UCSD-AML1 (cell line): ENCODE data around the gene ZFYVE16.
"Not testable (repeated sequence)": the region's sequence is repeated elsewhere in the genome, so short reads cannot be mapped to it uniquely, and the experiment has no call there.

Experiments used
- DNase-seq: peaks from one replicate; lab custom pipeline; 2025; ENCODE audit not compliant: unreplicated experiment; lab: John Stamatoyannopoulos, UW

Gene ZFYVE16

DNA sequence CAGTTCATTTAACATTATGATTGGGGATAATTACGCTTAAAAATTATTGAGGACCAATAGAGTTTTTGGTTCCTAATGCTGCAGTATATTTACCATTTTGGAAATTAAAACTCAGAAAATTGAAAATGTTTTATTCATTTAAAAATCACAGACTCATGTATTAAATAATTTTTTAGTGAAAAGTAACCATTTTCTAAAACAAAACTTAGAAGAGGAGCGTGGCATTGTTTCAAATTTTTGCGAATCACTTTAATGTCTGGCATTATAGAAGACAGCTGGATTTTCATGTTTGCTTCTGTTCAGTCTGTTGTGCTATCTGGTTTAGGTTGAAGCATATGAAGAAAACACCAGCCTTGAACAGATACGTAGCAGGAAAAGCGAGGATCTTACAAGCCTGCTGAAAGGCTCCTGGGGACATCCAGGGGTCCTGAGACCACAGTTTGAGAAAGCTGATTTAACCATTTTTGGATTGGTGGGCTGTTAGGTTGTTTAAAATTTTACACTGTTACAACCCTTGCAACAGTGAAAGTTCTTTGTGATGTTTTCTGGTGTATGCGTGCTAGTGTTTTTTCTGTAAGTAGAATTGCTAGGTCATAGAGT is 1.6 kb downstream of the ZFYVE16 start:
- no peak for DNase-seq

DNA sequence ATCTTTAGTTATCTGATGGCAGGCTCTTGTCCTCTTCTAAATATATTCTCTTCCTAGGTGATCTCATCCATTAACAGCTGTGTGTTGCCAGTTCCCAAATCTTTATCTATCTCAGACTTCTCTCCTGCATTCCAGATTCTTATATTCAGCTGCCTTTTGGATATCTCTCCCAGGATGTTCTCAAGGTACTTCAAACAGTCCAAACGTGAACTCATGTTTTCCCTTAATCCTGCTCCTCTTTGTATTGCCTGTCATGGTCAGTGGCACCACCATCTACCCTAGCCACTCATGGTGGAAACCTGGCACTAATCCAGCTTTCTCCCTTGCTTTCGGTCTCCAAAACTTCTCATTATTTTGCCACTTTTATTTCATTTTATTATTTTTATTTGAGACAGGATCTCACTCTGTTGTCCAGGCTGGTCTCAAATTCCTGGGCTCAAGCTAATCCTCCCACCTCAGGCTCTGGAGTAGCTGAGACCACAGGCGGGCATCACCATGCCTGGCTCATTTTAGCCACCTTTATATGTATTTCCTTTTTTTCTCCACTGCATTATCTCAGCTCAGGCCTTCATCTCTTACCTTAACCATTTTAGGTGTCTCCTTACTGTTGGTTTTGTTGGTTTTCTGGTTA is 3.8 kb downstream of the ZFYVE16 start:
- DNase-seq: no peak

DNA sequence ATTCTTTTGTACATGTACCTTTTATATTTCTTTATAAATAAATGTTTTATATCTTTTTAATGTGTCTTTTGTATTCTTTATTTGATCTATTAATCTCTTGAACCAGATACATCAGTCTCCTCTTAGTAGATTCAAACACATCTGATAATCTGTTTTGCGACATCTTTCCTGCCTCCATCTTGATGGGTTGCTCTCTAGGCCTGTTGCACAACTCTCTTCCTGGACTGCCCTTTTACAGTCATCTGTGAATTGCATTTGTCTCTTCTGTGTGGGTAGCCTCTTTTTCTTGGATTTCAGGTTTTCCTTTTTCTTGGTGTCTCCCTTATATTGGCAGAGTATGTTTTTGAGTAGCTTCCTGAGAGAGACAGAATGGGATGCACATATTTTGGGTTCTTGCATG is 6.2 kb downstream of the ZFYVE16 start:
- DNase-seq: no peak

DNA sequence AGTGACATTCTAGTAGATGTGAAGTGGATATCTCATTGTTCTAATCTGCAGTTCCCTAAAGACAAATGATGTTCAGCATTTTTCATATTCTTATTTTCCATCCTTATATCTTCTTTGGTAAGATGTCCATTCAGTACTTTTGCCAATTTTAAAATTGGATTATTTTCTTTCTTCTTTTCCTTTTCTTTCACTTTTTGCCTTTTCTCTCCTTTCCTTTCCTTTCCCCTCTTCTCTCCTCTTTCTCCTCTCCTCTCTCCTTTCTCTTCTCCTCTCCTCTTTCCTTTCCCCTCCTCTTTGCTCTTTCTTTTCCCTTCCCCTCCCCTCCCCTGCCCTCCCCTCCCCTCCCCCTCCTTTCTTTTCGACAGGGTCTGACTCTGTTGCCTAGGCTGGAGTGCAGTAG is 10.1 kb downstream of the ZFYVE16 start:
- no peak for DNase-seq

DNA sequence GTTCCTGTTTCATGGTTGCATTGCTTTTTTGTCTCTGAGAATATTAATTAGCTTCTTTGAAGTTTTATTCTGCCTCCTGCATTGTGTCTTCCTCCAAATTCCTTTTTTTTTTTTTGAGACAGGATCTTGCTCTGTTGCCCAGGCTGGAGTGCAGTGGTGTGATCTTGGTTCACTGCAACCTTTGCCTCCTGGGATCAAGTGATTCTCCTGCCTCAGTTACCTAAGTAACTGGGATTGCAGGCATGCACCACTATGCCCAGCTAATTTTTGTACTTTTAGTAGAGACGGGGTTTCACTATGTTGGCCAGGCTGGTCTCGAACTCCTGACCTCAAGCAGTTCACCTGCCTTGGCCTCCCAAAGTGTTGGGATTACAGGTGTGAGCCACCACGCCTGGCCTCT is 16.5 kb downstream of the ZFYVE16 start:
- DNase-seq: not testable (repeated sequence)

DNA sequence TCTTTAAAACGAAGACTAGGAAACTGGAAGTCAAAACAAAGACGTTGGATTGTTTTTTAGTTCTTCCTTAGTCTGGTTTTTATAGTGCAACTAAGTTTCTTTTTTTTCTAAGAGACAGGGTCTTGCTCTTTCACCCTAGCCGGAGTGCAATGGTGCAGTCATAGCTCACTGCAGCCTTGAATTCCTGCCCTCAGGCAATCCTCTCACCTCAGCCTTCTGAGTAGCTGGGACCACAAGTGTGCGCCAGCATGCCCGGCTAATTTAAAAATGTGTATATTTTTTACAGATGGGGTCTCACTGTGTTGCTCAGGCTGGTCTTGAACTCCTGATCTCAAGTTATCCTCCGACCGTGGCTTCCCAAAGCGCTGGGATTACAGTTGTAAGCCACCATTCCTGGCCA is 27.6 kb downstream of the ZFYVE16 start:
- DNase-seq: no peak

DNA sequence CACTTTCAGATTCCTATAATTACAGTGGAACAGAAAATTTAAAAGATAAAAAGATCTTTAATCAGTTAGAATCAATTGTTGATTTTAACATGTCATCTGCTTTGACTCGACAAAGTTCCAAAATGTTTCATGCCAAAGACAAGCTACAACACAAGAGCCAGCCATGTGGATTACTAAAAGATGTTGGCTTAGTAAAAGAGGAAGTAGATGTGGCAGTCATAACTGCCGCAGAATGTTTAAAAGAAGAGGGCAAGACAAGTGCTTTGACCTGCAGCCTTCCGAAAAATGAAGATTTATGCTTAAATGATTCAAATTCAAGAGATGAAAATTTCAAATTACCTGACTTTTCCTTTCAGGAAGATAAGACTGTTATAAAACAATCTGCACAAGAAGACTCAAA is 29.5 kb downstream of the ZFYVE16 start:
- no peak for DNase-seq

DNA sequence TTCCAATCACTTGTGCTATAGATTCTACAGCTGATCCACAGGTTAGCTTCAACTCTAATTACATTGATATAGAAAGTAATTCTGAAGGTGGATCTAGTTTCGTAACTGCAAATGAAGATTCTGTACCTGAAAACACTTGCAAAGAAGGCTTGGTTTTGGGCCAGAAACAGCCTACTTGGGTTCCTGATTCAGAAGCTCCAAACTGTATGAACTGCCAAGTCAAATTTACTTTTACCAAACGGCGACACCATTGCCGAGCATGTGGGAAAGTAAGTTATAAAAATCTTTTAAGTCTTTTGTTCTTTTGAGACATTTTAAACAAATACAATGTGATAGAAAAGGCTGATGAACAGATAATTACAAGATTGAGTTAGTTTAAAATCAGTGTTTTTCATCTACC is 30.9 kb downstream of the ZFYVE16 start:
- DNase-seq: no peak

DNA sequence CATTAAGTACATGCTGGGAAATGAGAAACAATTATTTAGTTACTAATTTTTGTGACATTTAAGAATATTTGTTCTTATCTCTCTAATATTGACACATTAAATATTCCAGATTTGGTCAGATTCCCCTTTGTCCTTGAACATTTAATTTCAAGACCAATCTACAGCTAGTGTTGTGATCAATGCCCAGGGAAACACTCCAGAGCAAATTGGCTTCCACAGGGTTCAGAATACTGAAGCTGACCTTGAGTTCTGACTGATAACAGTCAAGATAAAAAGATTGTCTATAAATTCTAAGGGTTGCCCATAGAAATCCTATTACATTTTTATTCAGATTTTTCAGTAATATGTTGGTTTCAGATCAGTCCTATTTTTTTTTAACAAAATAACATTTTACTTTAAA is 31.3 kb downstream of the ZFYVE16 start:
- DNase-seq: no peak

DNA sequence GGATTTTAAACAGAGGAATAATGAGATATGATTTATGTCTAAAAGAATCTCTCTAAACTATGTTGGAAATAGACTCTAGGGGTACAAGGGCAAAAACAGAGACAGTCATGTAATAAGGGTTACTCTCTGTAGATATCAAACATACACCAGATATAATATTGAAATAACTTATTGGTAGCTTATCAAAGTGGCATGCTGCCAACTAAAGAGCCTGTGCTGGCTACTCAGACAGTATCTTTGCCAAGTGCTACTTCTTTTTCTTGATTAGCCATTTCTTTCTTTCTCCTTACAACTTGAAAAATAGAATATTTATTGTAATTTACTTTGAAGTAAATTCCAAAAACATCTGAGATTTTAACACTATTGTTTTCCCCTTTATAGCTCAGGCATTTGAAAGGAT is 34.9 kb downstream of the ZFYVE16 start:
- DNase-seq: no peak

DNA sequence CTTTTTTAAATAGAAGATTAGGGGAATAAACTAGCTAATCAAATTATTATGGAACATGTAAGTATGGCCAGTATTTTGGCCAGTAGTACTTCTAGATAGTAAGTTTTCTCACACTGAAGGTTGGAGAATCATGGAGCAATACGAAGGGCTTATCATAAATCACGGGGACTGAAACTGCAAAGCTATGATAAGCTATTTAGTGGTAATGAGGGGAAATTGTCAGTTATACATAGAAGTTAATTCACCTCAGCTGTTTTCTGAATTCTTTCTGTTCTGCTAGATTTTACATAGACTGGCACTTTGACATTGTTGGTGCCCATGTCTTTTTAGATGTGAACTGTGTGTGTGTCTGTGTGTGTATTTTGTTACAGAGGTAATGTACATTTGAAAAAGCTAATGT is 45.5 kb downstream of the ZFYVE16 start:
- no peak for DNase-seq

DNA sequence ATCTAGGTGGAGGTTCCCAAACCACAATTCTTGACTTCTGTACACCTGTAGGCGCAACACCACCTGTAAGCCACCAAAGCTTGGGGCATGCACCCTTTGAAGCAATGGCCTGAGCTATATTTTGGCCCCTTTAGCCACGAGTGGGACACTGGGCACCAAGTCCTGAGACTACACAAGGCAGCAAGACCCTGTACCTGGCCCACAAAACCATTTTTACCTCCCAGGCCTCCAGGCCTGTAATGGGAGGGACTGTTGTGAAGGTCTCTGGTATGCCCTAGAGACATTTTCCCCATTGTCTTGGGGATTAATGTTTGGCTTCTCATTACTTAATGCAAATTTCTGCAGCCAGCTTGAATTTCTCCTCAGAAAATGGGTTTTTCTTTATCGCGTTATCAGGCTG is 55.4 kb downstream of the ZFYVE16 start:
- DNase-seq: no peak

DNA sequence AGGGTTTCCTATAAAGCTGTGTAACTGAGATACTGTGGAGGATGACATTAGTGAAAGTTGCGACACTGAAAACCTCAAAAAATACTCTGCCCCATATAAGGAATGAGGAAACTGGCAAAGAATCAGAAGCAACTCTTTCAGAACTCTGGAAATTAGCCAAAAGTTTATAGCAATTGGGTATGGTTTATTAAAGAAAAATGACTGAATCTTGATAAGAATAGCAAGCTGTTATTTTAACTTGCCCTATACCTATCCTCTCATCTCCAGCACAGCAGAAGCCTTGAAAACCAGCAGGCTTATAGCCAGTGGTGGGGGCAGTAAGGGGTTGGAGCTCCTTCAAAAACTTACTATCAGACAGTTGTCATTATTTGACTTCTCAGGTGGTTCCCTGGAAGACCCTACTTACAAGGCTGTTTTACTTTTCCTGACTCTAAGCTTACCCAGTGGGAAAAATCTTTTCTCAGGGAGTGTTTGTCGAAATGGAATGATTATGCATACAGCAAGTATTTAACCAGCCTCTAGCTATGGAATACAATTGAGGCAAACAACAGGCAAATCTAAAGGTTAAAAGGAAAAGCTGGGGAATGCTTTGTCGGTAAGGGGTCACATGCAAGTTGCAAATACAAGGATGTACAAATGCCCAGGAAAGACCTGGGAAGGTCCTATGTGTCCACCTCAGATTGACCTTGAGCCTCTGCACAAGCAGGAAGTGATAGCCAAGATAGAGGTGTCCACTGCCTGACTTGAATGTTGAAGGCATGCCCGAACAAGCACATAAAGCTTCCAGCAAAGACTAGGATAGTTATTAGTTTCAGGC is 59.0 kb downstream of the ZFYVE16 start:
- DNase-seq: no peak

DNA sequence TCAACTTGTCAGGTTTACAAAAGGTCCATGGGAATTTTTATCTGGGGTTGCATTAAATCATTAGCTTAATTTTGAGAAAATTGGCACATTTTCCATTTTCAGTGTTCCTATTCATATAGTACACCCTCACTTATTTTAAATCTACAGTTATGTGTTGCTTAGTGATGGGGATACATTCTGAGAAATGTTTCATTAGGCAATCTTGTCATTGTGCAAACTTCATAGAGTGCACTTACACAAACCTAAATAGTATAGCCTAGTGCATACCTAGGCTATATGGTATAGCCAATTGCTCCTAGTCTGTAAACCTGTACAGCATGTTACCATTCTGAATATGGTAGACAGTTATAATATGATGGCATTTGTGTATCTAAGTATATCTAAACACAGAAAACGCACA is 60.3 kb downstream of the ZFYVE16 start:
- DNase-seq: no peak

DNA sequence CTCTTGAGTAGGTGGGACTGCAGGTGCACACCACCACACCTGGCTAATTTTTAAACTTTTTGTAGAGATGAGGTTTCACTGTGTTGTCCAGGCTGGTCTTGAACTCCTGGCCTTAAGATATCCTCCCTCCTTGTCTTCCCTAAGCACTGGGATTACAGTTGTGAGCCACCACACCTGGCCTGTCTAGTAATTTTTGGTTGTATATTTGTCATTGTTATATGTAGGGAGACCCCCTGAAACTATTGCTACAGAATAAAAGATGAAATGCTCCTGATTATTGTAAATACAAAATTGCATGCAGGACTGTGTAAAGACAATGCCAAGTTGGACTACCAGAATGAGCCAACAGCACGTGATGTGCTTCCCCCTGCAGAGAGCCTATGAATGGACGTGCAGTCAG is 62.8 kb downstream of the ZFYVE16 start:
- not testable (repeated sequence) for DNase-seq

DNA sequence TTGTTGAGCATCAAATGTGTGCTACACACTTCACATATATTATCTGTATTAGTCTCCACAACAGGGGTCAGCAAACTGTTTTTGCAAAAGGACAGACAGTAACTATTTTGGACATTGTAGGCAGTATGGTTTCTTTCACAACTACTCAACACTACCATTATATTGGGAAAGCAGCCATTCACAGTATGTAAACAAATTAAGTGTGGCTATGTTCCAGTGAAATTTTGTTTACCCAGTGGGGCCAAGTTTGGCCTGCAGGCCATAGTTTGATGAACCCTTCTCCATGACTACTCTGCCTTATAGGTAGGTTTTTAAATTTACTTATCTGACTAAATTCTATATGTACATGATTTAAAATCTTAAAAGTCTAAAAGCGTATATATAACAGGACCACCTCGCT is 67.1 kb downstream of the ZFYVE16 start:
- DNase-seq: no peak

DNA sequence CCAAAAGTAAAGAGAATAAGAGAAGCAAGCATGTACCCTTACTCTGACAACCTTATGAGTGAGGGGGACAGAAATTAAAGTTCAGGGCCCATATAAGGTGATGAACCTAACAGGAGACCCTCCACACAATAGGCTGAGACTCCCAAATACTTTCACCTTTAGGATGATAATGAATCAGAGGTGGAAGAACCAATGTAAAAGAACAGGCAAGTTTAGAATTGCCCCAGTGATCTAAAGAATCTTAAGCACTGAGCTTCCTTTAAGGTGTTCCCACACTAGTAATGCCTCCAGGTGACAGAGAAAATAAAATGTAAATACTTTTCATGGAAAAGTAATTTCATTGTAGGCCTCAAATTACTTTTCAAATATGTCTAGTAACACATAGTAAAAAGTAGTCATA is 71.8 kb downstream of the ZFYVE16 start:
- no peak for DNase-seq

DNA sequence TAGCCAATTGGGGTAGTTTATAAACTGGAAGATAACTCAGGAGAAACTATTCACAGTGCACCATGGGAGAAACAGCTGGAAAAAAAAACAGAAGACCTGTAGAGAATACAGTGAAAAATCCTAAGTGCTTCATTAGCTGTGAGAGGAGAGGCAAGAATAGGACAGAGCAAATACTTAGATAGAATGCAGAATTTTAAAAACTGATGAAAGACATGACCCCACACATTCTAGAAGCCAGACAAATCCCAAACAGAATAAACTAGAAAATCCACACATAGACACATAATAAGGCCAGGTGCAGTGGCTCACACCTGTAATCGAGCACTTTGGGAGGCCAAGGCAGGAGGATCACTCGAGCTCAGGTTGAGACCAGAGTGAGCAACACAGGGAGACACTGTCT is 72.5 kb downstream of the ZFYVE16 start:
- no peak for DNase-seq

DNA sequence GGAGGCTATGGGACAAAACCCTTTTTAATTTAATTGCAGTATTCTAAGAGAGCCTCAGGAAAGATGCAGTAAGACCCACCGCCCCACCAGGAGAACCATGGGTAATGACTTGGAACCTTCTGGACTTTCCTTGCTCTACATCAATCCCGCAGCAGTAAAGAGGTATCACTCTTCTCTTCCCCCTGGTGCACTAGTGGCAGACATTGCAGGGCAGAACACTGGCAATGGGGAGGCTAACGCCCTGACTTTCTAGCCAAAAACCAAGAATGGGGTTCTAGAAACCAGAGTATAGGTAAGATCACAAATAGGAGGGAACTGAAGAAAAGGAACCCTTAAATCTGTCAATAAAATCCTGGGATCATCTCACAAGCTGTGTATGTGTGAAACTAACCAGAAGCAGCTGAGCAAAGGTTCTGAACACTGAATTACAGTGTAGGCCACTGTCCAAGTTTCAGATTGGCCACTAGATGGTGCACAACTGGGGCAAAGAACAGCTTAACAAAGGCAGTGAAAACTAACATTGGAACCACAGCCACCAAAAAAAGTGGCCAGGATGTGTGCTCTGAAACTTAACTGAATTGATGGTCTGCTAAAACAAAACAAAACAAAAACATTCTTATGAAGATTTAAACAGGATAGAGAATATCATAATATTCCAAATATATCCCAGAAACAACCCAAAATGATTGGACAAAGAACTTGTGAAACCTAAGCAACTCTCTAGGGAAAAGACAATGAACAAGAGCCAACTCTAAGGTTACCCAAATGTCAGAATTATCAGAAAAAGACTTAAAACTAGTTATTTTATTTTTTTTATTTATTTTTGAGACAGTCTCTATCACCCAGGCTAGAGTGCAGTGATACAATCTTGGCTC is 73.4 kb downstream of the ZFYVE16 start:
- DNase-seq: no peak

DNA sequence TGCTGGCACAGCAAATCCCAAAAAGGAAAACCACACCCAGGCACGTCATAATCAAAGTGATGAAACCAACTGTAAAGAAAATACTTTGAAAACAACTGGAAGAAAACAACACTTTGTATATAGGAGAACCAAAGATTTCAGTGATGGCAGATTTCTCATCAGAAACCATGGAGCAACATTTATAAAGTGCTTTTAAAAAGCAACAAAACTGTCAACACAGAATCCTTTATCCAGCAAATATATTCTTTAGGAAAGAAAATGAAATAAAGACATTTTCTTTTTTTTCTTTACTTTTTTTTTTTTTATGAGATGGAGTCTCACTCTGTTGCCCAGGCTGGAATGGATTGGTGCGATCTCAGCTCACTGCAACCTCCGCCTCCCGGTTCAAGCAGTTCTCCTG is 74.7 kb downstream of the ZFYVE16 start:
- no peak for DNase-seq

DNA sequence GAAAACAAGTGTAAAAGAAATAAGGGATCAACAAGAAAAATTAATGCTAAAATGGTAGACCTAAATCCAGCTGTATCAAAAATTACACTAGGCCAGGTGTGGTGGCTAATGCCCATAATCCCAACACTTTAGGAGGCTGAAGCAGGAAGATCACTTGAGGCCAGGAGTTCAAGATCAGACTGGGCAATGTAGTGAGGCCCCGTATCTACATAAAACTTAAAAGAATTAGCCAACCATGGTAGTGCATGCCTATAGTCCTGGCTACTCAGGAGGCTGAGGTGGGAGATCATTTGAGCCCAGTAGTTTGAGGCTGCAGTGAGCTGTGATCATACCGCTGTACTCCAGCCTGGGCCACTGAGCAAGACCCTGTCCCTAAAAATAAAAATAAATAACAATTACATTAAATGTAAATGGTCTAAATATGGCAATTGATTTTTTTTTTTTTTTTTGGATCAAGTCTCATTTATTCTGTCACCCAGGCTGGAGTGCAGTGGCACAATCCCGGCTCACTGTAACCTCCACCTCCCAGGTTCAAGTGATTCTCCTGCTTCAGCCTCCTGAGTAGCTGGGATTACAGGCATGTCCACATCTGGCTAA is 75.9 kb downstream of the ZFYVE16 start:
- no peak for DNase-seq
